ENCODE results near the gene VSTM2B. TPM values are rescaled to one million over a fixed set of nuclear protein-coding genes. Genes with fewer than 3 reads are reported as not detected.

The VSTM2B gene
- total and polyA plus RNA-seq, 2 of the 4 experiments (the other 2 are of a cell fraction) = not detected

DNA sequence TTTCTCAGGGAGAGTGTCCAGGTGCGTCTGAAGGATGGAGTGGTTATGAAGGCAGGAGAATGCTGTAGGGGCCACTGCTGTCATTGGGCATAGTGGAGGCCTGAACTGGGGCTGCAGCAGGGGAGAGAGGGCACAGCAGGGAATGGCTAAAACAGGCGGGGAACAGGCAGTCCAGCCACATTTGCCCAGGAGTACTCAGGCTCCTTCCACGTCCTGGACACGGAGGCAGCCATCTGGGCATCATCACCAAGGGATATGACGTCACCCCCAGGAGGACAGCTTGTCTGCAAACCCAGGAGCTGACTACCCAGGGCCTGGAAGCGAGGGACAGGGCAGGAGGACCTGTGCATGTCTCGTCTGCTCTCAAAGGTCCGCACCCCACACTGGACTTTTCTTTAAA, 22.2 kb downstream of the VSTM2B start:
- H4K8ac ChIP-seq (ENCODE audit: low read depth in 2 of 2, low read length in 2 of 2) = no peak overlapping the region
- H3K9me3 ChIP-seq (ENCODE audit: control insufficient read depth, insufficient read depth, low read length) = no peaks in the 10 kb centered on the region
- H3K9me1 ChIP-seq (ENCODE audit: insufficient read depth, low read length) = no peaks in the 10 kb centered on the region
- 38% methylated on average over 6 of the region's 8 CpGs; no CpG with 5 or more reads in 1 of the 2 experiments for WGBS, 2 experiments (ENCODE audit: extremely low coverage in 2 of 2, insufficient read length in 1 of 2)
- H4K20me1 ChIP-seq (ENCODE audit: insufficient read depth, low read length) = no peaks in the 10 kb centered on the region
- H2BK120ac ChIP-seq (ENCODE audit: low read depth, low read length) = no peak overlapping the region
- H4K91ac ChIP-seq (ENCODE audit: insufficient read depth, low read depth, low read length) = no peak overlapping the region
- H2BK20ac ChIP-seq (ENCODE audit: low read depth, low read length) = no peak overlapping the region
- H3K23ac ChIP-seq (ENCODE audit: low read depth, low read length) = no peak overlapping the region
- H3K14ac ChIP-seq (replicated peaks; ENCODE audit: low read depth, low read length) = no peak overlapping the region
- no peak overlapping the region for H2BK15ac ChIP-seq (ENCODE audit: low read depth, low read length)
- intact Hi-C loops (cut with micrococcal nuclease) (no loop called here), in situ Hi-C loops (cut with MboI; ENCODE audit: low sequenced_read_pairs) (no loop called here), dilution Hi-C loops (cut with HindIII; ENCODE audit: low sequenced_read_pairs, unreplicated experiment) (no loop called here)
- H3K56ac ChIP-seq (ENCODE audit: extremely low read depth, insufficient read depth, low read length) = no peak overlapping the region
- ATAC-seq (ENCODE audit: low read depth) = no peak
- no peak overlapping the region for H3K4ac ChIP-seq (ENCODE audit: low read depth, low read length)
- H3K9ac ChIP-seq (ENCODE audit: low read depth, low read length) = no peak overlapping the region
- no peak overlapping the region for H3K18ac ChIP-seq (ENCODE audit: low read depth, low read length)
- no peaks in the 10 kb centered on the region for H3K79me1 ChIP-seq (ENCODE audit: low read depth in 1 of 2, low read length in 2 of 2)
- no peak overlapping the region for H3K4me3 ChIP-seq (ENCODE audit: insufficient read depth, low read depth, low read length)
- POLR2A ChIA-PET (ENCODE audit: unreplicated experiment) = no interaction called here
- H2AFZ ChIP-seq (replicated peaks; ENCODE audit: low read length, poor library complexity) = no peak overlapping the region
- H2BK5ac ChIP-seq (ENCODE audit: low read depth, low read length, poor library complexity, severe bottlenecking) = no peak overlapping the region
- no peak overlapping the region for H2AK9ac ChIP-seq (replicated peaks; ENCODE audit: low read depth, low read length, poor library complexity)
- no peak overlapping the region for H3K27ac ChIP-seq (ENCODE audit: insufficient read depth, low read length)
- no peaks in the 10 kb centered on the region for H3K4me1 ChIP-seq (ENCODE audit: control insufficient read depth, insufficient read depth, low read length)
- no peaks in the 10 kb centered on the region for H3K27me3 ChIP-seq (ENCODE audit: control insufficient read depth, insufficient read depth, low read length)
- no peak overlapping the region for H2AK5ac ChIP-seq (ENCODE audit: low read depth, low read length)
- BruUV-seq (replicated peaks) = no TSS peak
- no peak overlapping the region for H3K4me2 ChIP-seq (ENCODE audit: low read depth, low read length)
- no peaks in the 10 kb centered on the region for H3K36me3 ChIP-seq (ENCODE audit: control insufficient read depth, insufficient read depth, low read length)
- CTCF ChIA-PET = no interaction called here
- TF ChIP-seq FOS (IDR thresholded peaks at IDR 0.05; ENCODE audit: low read depth, low read length) = no peak
- TF ChIP-seq BHLHE40 (IDR thresholded peaks at IDR 0.05; ENCODE audit: low read depth, low read length) = no peak
- TF ChIP-seq RAD21 (IDR thresholded peaks at IDR 0.05; ENCODE audit: low read length) = no peak
- no peak for TF ChIP-seq MAFK (IDR thresholded peaks at IDR 0.05; ENCODE audit: low read depth, low read length)
- DNase-seq = no peak
- no peak overlapping the region for H4K5ac ChIP-seq (ENCODE audit: low read depth, low read length)

Data from IMR-90 (cell line).